ENCODE results near the gene TTK.
A peak's percentile ranks its signal among the peaks of the same experiment; 100 is the strongest.

The TTK gene

DNA sequence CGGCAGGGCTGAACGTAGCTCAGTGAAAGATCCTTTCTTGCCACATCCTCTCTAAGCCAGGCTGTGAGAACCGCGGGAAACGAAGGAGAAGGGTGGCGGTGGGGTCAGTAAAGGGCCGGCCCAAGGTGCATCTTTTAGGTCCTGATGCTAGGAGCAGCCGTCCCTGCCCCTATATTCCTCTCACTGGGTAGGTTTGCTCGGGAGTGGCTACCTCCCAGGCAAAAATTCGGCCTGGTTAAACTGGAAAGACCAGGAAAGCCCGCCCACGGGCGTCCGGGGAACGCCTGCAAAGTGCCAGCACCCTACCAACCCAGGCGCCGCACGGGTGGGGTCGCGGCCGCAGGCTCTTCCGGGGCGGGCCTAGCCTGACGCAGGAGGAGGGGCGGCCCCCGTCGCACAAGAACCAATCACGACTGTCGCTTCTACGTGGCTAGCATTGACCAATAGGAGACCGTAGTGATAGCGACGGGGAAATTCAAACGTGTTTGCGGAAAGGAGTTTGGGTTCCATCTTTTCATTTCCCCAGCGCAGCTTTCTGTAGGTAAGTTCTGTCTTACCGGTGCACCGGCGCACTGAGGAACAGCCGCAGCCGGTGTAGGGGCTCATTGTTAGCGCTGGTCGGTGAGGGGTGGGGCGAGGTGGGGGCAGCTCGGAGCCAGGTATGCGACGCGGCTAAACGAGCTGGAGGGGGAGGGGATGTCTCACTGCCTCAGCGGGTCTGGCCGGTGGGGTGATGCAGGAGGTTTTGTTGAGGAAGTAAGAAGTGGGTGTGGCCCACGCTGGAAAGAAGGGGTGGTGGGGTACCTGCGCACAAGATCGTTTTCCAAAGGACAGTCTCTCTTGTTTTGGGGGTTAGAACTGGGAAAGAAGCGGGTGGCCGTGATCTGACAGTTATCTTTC, at the start of gene TTK:
TTK (plus strand) TSS at position 477 of the 900 bp plus-strand sequence. CDS start 1,195 bp downstream, outside the sequence.
- TF ChIP-seq, protein P1, sequence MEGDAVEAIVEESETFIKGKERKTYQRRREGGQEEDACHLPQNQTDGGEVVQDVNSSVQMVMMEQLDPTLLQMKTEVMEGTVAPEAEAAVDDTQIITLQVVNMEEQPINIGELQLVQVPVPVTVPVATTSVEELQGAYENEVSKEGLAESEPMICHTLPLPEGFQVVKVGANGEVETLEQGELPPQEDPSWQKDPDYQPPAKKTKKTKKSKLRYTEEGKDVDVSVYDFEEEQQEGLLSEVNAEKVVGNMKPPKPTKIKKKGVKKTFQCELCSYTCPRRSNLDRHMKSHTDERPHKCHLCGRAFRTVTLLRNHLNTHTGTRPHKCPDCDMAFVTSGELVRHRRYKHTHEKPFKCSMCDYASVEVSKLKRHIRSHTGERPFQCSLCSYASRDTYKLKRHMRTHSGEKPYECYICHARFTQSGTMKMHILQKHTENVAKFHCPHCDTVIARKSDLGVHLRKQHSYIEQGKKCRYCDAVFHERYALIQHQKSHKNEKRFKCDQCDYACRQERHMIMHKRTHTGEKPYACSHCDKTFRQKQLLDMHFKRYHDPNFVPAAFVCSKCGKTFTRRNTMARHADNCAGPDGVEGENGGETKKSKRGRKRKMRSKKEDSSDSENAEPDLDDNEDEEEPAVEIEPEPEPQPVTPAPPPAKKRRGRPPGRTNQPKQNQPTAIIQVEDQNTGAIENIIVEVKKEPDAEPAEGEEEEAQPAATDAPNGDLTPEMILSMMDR (IDR thresholded peaks at IDR 0.05): no peak
- Histone ChIP-seq H3K4me2 (ENCODE audit: low read length) (peak within 1 kb of the TSS; percentile 96), H3K27me3 (ENCODE audit: control insufficient read depth, insufficient read depth, low read length) (no peaks in the 10 kb centered on the region), H3K9me3 (ENCODE audit: control insufficient read depth, low read length) (no peaks in the 10 kb centered on the region), H3K27ac (peak within 1 kb of the TSS; percentile 90), H3K79me2 (no peaks in the 10 kb centered on the region), H3K4me3 (ENCODE audit: low read depth, low read length) (peak within 1 kb of the TSS; percentile 73), H3K4me1 (no peaks in the 10 kb centered on the region), H3K36me3 (ENCODE audit: control insufficient read depth, insufficient read depth, low read length) (no peaks in the 10 kb centered on the region), H2AFZ (peak within 1 kb of the TSS; percentile 98), H3K9ac (peak within 1 kb of the TSS; percentile 38)

- Histone ChIP-seq H3K9me3 (ENCODE audit: control insufficient read depth, low read length) (no peaks in the 10 kb centered on the region), H3K4me1 (no peaks in the 10 kb centered on the region), H3K27ac (no peak overlapping the region), H3K27me3 (ENCODE audit: control insufficient read depth, insufficient read depth, low read length) (no peaks in the 10 kb centered on the region), H3K9ac (no peak overlapping the region), H2AFZ (no peak overlapping the region), H3K4me3 (ENCODE audit: low read depth, low read length) (no peak overlapping the region), H3K79me2 (no peaks in the 10 kb centered on the region), H3K4me2 (ENCODE audit: low read length) (no peak overlapping the region), H3K36me3 (ENCODE audit: control insufficient read depth, insufficient read depth, low read length) (no peaks in the 10 kb centered on the region)
- TF ChIP-seq, protein P1 (IDR thresholded peaks at IDR 0.05): no peak
Observed at GRCh38 chr6:79954849-79955248, 49.6 kb upstream of the TTK start.

DNA sequence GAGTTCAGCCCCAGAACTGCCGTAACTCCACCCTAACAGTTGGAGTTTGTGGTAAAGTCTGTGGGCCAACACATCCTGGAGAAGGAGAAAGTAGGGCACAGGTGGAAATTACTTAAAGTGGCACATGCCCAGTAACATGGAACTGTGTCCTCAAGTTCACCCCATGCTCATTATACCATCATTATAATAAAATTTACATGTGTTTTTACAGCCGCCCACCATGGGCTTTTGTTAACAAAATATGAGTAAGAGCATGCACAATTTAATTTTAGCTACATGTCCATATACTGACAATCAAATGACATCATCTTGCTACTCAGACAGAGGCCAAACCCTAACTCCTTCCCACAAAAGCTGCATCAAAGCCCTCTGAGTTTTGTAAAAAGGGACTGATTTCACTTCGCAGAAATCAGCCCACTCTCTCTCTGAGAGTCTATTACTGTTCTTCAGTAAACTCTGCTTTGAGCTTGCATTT, 39.8 kb upstream of the TTK start:
- H3K27me3 ChIP-seq (ENCODE audit: control insufficient read depth, insufficient read depth, low read length): no peaks in the 10 kb centered on the region
- no peaks in the 10 kb centered on the region for H3K4me1 ChIP-seq
- H3K4me2 ChIP-seq (ENCODE audit: low read length): no peak overlapping the region
- no peaks in the 10 kb centered on the region for H3K9me3 ChIP-seq (ENCODE audit: control insufficient read depth, low read length)
- no peaks in the 10 kb centered on the region for H3K36me3 ChIP-seq (ENCODE audit: control insufficient read depth, insufficient read depth, low read length)
- H3K4me3 ChIP-seq (ENCODE audit: low read depth, low read length): no peak overlapping the region
- TF ChIP-seq, protein P1 (IDR thresholded peaks at IDR 0.05): no peak
- H3K9ac ChIP-seq: no peak overlapping the region
- H2AFZ ChIP-seq: no peak overlapping the region
- no peak overlapping the region for H3K27ac ChIP-seq
- no peaks in the 10 kb centered on the region for H3K79me2 ChIP-seq

DNA sequence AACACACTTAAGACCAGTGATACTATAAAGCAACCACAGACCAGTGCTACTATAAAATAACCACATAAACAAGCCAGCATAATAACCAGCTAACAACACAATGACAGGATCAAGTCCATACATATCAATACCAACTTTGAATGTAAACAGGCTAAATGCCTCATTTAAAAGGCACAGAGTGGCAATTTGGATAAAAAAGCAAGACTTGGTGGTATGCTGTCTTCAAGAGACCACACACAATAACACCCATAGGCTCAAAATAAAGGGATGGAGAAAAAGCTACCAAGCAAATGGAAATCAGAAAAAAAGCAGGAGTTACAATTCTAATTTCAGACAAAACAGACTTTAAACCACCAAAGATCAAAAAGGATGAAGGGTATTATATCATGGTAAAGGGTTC, 37.3 kb upstream of the TTK start:
- Histone ChIP-seq H3K27me3 (ENCODE audit: control insufficient read depth, insufficient read depth, low read length) (no peaks in the 10 kb centered on the region), H3K9me3 (ENCODE audit: control insufficient read depth, low read length) (no peaks in the 10 kb centered on the region), H3K4me1 (no peaks in the 10 kb centered on the region), H3K27ac (no peak overlapping the region), H3K9ac (no peak overlapping the region), H3K36me3 (ENCODE audit: control insufficient read depth, insufficient read depth, low read length) (no peaks in the 10 kb centered on the region), H3K79me2 (no peaks in the 10 kb centered on the region), H3K4me2 (ENCODE audit: low read length) (no peak overlapping the region), H2AFZ (no peak overlapping the region), H3K4me3 (ENCODE audit: low read depth, low read length) (no peak overlapping the region)
- TF ChIP-seq, protein P1 (IDR thresholded peaks at IDR 0.05): no peak
